ENCODE measurements around the gene KIAA1328.

Gene KIAA1328

GRCh38 chr18:37246779-37247340 lies 417.9 kb downstream of the KIAA1328 start:
- intact Hi-C loops (cut with DNase I), result no loop called here
- no peak for DNase-seq

- no peak for DNase-seq
- intact Hi-C loops (cut with DNase I), result no loop called here
Observed at GRCh38 chr18:37247497-37248161, 418.7 kb downstream of the KIAA1328 start.

- DNase-seq, result no peak
- intact Hi-C loops (cut with DNase I), result no loop called here
Observed at GRCh38 chr18:37248281-37248680, 419.4 kb downstream of the KIAA1328 start.

- peak in 1 of 10 donors; percentile 69 for DNase-seq
- intact Hi-C loops (cut with DNase I), result no loop called here
Observed at GRCh38 chr18:37249171-37249886, 420.4 kb downstream of the KIAA1328 start.

- DNase-seq, result no peak
- intact Hi-C loops (cut with DNase I), result no loop called here
Observed at GRCh38 chr18:37249895-37250618, 421.1 kb downstream of the KIAA1328 start.

- DNase-seq, result peak in 1 of 10 donors; percentile 83
Observed at GRCh38 chr18:37251679-37252078, 422.8 kb downstream of the KIAA1328 start.

GRCh38 chr18:37252342-37252741 lies 423.4 kb downstream of the KIAA1328 start:
- intact Hi-C loops (cut with DNase I), result no loop called here
- peak in 1 of 10 donors; percentile 61 for DNase-seq

More at GRCh38 chr18:37251679-37252078, 422.8 kb downstream of the KIAA1328 start:
- intact Hi-C loops (cut with DNase I), result no loop called here

GRCh38 chr18:37252854-37253393 lies 424.0 kb downstream of the KIAA1328 start:
- no peak for DNase-seq
- intact Hi-C loops (cut with DNase I), result no loop called here

GRCh38 chr18:37253394-37254235 lies 424.7 kb downstream of the KIAA1328 start:
- intact Hi-C loops (cut with DNase I), result no loop called here
- DNase-seq, result peak in 1 of 10 donors; percentile 81

GRCh38 chr18:37254236-37254754 lies 425.4 kb downstream of the KIAA1328 start:
- intact Hi-C loops (cut with DNase I), result no loop called here
- DNase-seq, result peak in 2 of 10 donors; percentile 77 to 86

GRCh38 chr18:37254973-37255372 lies 426.0 kb downstream of the KIAA1328 start:
- no peak for DNase-seq
- intact Hi-C loops (cut with DNase I), result no loop called here

GRCh38 chr18:37258131-37258530 lies 429.2 kb downstream of the KIAA1328 start:
- intact Hi-C loops (cut with DNase I), result no loop called here
- peak in 1 of 10 donors; percentile 57 for DNase-seq

- peak in 1 of 10 donors; percentile 45 for DNase-seq
Observed at GRCh38 chr18:37258819-37259218, 429.9 kb downstream of the KIAA1328 start.

GRCh38 chr18:37259711-37260110 lies 430.8 kb downstream of the KIAA1328 start:
- peak in 2 of 10 donors; percentile 71 to 88 for DNase-seq
- intact Hi-C loops (cut with DNase I), result no loop called here

More at GRCh38 chr18:37258819-37259218, 429.9 kb downstream of the KIAA1328 start:
- intact Hi-C loops (cut with DNase I), result no loop called here

- intact Hi-C loops (cut with DNase I), result no loop called here
- peak in 1 of 10 donors; percentile 70 for DNase-seq
Observed at GRCh38 chr18:37260367-37261093, 431.6 kb downstream of the KIAA1328 start.

- intact Hi-C loops (cut with DNase I), result no loop called here
- peak in 2 of 10 donors; percentile 73 to 86 for DNase-seq
Observed at GRCh38 chr18:37261246-37261840, 432.4 kb downstream of the KIAA1328 start.

GRCh38 chr18:37261988-37262387 lies 433.1 kb downstream of the KIAA1328 start:
- DNase-seq, result peak in 2 of 10 donors; percentile 49 to 64
- intact Hi-C loops (cut with DNase I), result no loop called here

GRCh38 chr18:37264956-37265355 lies 436.0 kb downstream of the KIAA1328 start:
- DNase-seq, result peak in 1 of 10 donors; percentile 32
- intact Hi-C loops (cut with DNase I), result no loop called here
